Measurements from ENCODE around the gene ZNF185. TPM values are rescaled to one million over a fixed set of nuclear protein-coding genes. Genes with fewer than 3 reads are reported as not detected.

ZNF185 gene
- total RNA-seq, 2 donors from 2014 or later = 8.1 to 8.5 TPM

DNA sequence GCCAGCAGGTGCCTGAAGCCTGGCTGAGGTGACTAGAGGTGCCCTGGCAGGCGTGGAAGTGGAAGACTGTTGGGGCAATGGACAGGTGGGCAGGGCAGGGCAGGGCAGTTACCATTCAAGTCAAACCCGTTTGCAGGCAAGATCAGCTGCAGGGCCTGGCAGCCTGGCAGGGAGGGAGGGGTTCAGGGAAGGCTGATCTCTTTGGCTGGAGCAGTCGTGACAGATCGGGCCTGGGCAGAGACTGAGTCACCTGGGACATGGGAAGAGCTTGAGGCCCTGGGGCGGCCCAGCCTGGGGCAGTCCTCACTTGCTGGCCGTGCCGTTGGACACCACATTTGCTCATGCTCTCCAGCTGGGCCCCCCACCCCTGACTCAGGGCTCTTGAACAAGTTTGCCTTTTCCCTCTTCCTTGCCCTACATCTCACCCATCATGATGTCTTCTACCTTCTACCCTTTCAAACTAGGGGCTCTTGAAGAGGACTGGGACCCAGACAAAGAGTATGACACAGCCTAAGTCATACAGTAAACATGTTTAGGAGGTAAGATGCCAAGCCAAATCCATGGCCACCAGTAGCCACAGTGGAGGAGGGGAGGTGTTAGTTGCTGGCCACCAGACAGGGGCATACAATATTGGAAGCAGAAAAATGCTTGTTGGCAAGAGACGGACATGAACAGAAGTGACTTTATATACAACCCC is 2.0 kb upstream of the ZNF185 start:
- TF ChIP-seq, protein P1, sequence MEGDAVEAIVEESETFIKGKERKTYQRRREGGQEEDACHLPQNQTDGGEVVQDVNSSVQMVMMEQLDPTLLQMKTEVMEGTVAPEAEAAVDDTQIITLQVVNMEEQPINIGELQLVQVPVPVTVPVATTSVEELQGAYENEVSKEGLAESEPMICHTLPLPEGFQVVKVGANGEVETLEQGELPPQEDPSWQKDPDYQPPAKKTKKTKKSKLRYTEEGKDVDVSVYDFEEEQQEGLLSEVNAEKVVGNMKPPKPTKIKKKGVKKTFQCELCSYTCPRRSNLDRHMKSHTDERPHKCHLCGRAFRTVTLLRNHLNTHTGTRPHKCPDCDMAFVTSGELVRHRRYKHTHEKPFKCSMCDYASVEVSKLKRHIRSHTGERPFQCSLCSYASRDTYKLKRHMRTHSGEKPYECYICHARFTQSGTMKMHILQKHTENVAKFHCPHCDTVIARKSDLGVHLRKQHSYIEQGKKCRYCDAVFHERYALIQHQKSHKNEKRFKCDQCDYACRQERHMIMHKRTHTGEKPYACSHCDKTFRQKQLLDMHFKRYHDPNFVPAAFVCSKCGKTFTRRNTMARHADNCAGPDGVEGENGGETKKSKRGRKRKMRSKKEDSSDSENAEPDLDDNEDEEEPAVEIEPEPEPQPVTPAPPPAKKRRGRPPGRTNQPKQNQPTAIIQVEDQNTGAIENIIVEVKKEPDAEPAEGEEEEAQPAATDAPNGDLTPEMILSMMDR (IDR thresholded peaks at IDR 0.05) = no peak
- peaks cover 0 to 19% of the 10 kb centered on the region in 2 donors for H3K4me1 ChIP-seq (ENCODE audit: control insufficient read depth in 1 of 2, low read depth in 2 of 2)
- H3K27ac ChIP-seq = no peak overlapping the region
- no peak for DNase-seq (ENCODE audit: low spot score)
- no peak overlapping the region for H3K4me3 ChIP-seq
- H3K27me3 ChIP-seq (replicated peaks; ENCODE audit: insufficient read depth) = no peaks in the 10 kb centered on the region
- no peaks in the 10 kb centered on the region for H3K9me3 ChIP-seq
- H3K36me3 ChIP-seq = no peaks in the 10 kb centered on the region
- no peak for ATAC-seq (ENCODE audit: insufficient number of reproducible peaks, low FRiP score, low read depth)

DNA sequence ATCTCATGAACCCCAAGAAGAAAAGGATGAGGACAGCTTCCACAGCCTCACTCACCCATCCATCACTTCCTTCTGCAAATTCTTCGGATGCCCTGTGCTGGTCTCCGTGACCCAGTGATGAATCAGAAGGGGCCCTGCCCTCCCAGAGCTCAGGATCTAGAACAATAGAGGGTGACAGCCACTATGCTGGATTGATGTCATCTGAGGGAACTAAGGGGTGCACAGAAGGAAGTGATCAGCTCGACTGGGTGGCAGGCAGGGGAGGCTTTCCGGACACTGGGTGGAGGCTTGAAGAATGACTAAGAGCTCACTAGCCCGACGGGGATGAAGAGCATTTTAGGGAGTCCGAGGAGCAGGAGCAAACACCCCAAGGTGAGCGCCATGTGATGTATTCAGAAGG is 1.4 kb upstream of the ZNF185 start:
- H3K27me3 ChIP-seq (replicated peaks; ENCODE audit: insufficient read depth) = no peaks in the 10 kb centered on the region
- H3K36me3 ChIP-seq = no peaks in the 10 kb centered on the region
- no peak overlapping the region for H3K4me3 ChIP-seq
- ATAC-seq (ENCODE audit: insufficient number of reproducible peaks, low FRiP score, low read depth) (no peak), DNase-seq (ENCODE audit: low spot score) (no peak)
- H3K27ac ChIP-seq = no peak overlapping the region
- H3K9me3 ChIP-seq = no peaks in the 10 kb centered on the region
- TF ChIP-seq, protein P1 (IDR thresholded peaks at IDR 0.05) = no peak
- peaks cover 0 to 20% of the 10 kb centered on the region in 2 donors for H3K4me1 ChIP-seq (ENCODE audit: control insufficient read depth in 1 of 2, low read depth in 2 of 2)

DNA sequence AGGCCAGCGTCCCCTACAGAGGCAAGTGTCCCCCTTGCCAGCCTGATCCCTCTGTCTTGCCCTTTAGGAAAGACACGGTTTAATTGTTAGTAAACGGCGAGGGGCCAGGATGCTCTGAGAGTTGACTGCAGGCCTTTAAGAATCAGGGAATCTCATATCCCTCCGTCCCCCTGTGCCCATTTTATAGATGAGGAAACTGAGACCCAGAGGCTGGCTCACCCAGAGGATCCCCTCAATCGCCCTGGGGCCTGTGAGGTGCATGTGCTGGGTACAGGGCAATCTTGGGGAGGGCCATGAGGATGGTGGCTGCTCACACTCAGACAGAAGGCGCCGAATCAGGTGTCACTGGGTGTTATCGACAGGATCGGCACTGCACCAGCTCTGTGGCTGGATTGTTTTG is 575 bp downstream of the ZNF185 start:
- H3K27me3 ChIP-seq (replicated peaks; ENCODE audit: insufficient read depth) = no peaks in the 10 kb centered on the region
- no peaks in the 10 kb centered on the region for H3K9me3 ChIP-seq
- no peak for DNase-seq (ENCODE audit: low spot score)
- H3K4me1 ChIP-seq (ENCODE audit: control insufficient read depth in 1 of 2, low read depth in 2 of 2) = peaks cover 0 to 32% of the 10 kb centered on the region in 2 donors
- peak overlapping the region; percentile 69 for H3K4me3 ChIP-seq
- H3K27ac ChIP-seq = no peak overlapping the region
- no peaks in the 10 kb centered on the region for H3K36me3 ChIP-seq
- ATAC-seq (ENCODE audit: insufficient number of reproducible peaks, low FRiP score, low read depth) = no peak
- TF ChIP-seq, protein P1 (IDR thresholded peaks at IDR 0.05) = no peak

DNA sequence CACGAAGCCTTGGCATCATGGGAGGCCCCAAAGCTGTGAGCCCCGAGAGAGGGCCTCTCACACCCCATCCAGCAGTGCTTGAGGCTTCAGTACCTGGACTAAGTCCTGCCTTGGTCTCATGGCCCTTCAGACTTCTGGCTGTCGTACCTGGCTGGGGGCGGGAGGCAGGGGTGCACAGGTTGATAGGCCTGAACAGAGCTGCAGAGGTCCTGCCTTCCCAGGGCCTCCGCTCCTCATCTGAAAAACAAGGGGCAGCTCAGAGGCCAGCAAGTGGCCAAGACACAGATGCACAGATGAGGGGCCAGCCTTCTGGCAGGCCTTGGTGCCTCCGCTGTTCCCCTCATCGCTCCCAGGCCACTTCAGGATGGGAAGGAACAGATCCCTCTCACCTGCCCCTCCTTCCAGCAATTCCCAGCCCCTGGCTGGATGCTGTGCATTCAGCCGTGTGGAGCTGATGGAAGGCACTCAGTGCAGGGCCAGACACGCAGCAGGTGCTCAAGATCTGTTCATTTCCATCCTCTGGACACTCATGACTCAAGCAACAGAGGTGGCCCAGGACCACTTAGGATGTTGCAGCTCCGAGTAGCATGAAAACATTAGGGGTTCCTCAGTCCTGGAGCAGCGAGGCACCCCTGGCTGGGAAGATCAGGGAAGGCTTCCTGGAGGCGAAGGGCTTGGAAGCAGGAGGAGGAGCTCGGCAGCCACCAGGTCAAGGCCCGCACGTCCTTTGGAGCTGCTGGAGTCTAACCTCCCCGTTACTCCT is 1.4 kb downstream of the ZNF185 start:
- peak overlapping the region; percentile 17 to 41 for H3K27ac ChIP-seq
- no peak overlapping the region for H3K4me3 ChIP-seq
- TF ChIP-seq, protein P1 (IDR thresholded peaks at IDR 0.05) = no peak
- peaks cover 0 to 32% of the 10 kb centered on the region in 2 donors for H3K4me1 ChIP-seq (ENCODE audit: control insufficient read depth in 1 of 2, low read depth in 2 of 2)
- H3K9me3 ChIP-seq = no peaks in the 10 kb centered on the region
- H3K27me3 ChIP-seq (replicated peaks; ENCODE audit: insufficient read depth) = no peaks in the 10 kb centered on the region
- DNase-seq (ENCODE audit: low spot score) (no peak), ATAC-seq (ENCODE audit: insufficient number of reproducible peaks, low FRiP score, low read depth) (no peak)
- H3K36me3 ChIP-seq = no peaks in the 10 kb centered on the region

DNA sequence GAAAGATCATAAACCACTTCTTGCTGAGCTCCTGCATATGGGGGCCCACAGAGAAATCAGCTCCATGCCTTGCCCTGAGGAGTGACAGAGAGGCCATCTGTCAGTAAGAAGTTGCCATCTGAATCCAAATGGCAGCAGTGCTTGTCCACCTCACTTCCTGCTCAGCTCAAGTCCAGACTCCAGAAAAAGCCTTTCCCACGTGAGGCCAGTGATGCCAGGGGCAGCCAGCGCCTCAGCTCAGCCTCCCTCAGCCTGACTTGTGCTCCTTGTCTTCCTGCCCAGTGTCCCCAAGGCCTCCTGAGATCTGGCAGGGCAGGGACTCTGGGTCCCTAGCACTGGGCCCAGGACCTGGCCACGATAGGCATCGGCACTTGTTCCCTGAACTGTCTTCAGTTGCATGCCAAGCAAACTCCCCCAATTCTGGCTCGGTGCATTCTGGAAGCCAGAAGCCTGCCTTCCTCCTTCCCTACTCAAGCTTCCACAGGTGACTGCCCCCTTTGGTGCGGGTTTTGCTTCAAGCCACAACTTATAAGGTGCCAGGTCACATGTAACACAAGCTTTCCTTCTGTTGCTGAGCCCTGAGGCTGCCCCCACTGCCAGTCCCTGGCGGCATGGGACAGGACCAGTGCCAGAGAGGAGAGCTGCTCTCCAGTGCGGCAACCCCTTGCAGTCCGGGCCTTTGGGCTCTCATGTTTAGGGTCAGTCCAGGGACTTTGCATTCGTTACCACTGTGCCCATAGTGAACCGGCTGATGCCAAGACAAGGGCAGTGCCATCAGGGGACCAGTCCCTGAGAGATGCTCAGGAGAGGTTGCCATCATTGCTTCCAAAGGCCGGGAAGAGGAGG is 2.2 kb downstream of the ZNF185 start:
- H3K27me3 ChIP-seq (replicated peaks; ENCODE audit: insufficient read depth) = no peaks in the 10 kb centered on the region
- H3K4me3 ChIP-seq = no peak overlapping the region
- ATAC-seq (ENCODE audit: insufficient number of reproducible peaks, low FRiP score, low read depth) (no peak), DNase-seq (ENCODE audit: low spot score) (no peak)
- no peaks in the 10 kb centered on the region for H3K9me3 ChIP-seq
- no peaks in the 10 kb centered on the region for H3K36me3 ChIP-seq
- TF ChIP-seq, protein P1 (IDR thresholded peaks at IDR 0.05) = no peak
- H3K4me1 ChIP-seq (ENCODE audit: control insufficient read depth in 1 of 2, low read depth in 2 of 2) = peaks cover 0 to 32% of the 10 kb centered on the region in 2 donors
- H3K27ac ChIP-seq = peak overlapping the region; percentile 17 to 41

All from thoracic aorta (tissue), 2 donors.